Measurements from ENCODE around the gene OSBPL1A.

GRCh38 chr18:24185805-24186204, 211.8 kb downstream of the OSBPL1A start:
- TF ChIP-seq POLR2AphosphoS5 (IDR thresholded peaks at IDR 0.05; ENCODE audit: low read depth, low read length) (no peak), FOXP2 (optimal IDR thresholded peaks at IDR 0.05; ENCODE audit: borderline replicate concordance, extremely low read depth, extremely low read length, insufficient read depth) (no peak), SIN3A (IDR thresholded peaks at IDR 0.05; ENCODE audit: borderline replicate concordance, insufficient read depth, low read length) (no peak), REST (IDR thresholded peaks at IDR 0.05; ENCODE audit: insufficient read depth in 1 of 2, low read depth in 2 of 2, low read length in 2 of 2) (no peak), TAF1 (IDR thresholded peaks at IDR 0.05; ENCODE audit: borderline replicate concordance, insufficient read depth, low read length) (no peak)

Data from PFSK-1 (cell line).